K562 (cell line): ENCODE results near the gene PGLYRP1.

ENCODE experiments used
- GABPB1 ChIP-seq: sonication (generic); formaldehyde crosslinking; IDR thresholded peaks from 2 replicates; pipeline ENCODE4 v1.8.0; 2022; ENCODE audit warnings: mild to moderate bottlenecking, missing genetic modification reagents
- KDM1A ChIP-seq, 2 experiments: fragments of 450-650 bp; IDR thresholded peaks; 2 replicates each; pipeline ENCODE4 v1.6.1; 2016; ENCODE audit warnings: mild to moderate bottlenecking in 2 of 2

GRCh38 chr19:45971260-45971902 is 51.5 kb downstream of the PGLYRP1 start:
- TF ChIP-seq KDM1A (IDR thresholded peaks at IDR 0.05) (no peak), GABPB1 (CRISPR knock-in tag) (no peak)
